ENCODE measurements around the gene NDST1.

DNA sequence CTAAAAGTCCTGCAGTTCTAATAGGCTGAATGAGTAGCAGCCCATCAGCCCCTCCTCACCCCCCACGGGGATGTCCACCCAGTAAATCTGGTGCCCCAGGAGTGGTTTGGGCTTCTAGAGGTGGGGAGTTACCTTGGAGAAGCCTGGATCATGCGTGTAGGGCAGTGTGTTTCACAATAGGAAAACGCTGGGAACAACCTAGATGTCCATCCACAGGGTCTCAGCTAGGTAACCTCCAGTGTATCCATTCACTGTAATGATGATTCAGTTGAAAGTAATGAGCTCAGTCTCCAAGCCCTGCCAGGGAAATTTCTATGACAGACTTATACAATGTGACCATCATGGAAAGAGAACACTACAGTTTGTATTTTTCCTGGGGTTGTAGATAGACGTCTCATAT lies 51.8 kb downstream of the NDST1 start:
- TF ChIP-seq, protein P1, sequence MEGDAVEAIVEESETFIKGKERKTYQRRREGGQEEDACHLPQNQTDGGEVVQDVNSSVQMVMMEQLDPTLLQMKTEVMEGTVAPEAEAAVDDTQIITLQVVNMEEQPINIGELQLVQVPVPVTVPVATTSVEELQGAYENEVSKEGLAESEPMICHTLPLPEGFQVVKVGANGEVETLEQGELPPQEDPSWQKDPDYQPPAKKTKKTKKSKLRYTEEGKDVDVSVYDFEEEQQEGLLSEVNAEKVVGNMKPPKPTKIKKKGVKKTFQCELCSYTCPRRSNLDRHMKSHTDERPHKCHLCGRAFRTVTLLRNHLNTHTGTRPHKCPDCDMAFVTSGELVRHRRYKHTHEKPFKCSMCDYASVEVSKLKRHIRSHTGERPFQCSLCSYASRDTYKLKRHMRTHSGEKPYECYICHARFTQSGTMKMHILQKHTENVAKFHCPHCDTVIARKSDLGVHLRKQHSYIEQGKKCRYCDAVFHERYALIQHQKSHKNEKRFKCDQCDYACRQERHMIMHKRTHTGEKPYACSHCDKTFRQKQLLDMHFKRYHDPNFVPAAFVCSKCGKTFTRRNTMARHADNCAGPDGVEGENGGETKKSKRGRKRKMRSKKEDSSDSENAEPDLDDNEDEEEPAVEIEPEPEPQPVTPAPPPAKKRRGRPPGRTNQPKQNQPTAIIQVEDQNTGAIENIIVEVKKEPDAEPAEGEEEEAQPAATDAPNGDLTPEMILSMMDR (IDR thresholded peaks at IDR 0.05), result no peak
- TF ChIP-seq ZFX (IDR thresholded peaks at IDR 0.05; ENCODE audit: borderline replicate concordance), result no peak

Measured in 22Rv1 (cell line).